CD14-positive monocyte (primary cell): ENCODE results near the gene OXSR1. TPM values are rescaled to one million over a fixed set of nuclear protein-coding genes. Genes with fewer than 3 reads are reported as not detected.

Experiments
- DNase-seq, 3 donors: peaks; one replicate each; pipeline ENCODE4 v3.0.0-alpha.2; 2011 to 2022
- H2AFZ ChIP-seq: 2 replicates; pipeline ENCODE4 v1.6.0; 2012; ENCODE audit warnings: mild to moderate bottlenecking, low read depth, low read length, inconsistent platforms; ENCODE audit not compliant: insufficient read depth, poor library complexity, severe bottlenecking
- H3K27ac ChIP-seq, 2 donors: 1 replicate in 1 of 2; 2 replicates in 1 of 2; pipeline ENCODE4 v1.5.1; 2012 to 2013; ENCODE audit warnings: low read length in 2 of 2, control low read depth in 1 of 2, inconsistent platforms in 1 of 2, low read depth in 1 of 2, mild to moderate bottlenecking in 1 of 2
- H3K27me3 ChIP-seq, 2 donors: one replicate each; pipeline versions ENCODE4 v1.6.0 to v1.6.1; 2011 to 2013; ENCODE audit warnings: low read length in 2 of 2; ENCODE audit not compliant: control insufficient read depth in 2 of 2, insufficient read depth in 2 of 2
- H3K36me3 ChIP-seq, 2 donors: replicated peaks in 1 of 2; 1 replicate in 1 of 2; 2 replicates in 1 of 2; pipeline versions ENCODE4 v1.5.1 to v1.6.1; 2012 to 2013; ENCODE audit warnings: low read length in 2 of 2, control low read depth in 1 of 2, inconsistent platforms in 1 of 2, mild to moderate bottlenecking in 1 of 2; ENCODE audit not compliant: insufficient read depth in 2 of 2, control insufficient read depth in 1 of 2
- H3K4me1 ChIP-seq, 2 donors: 1 replicate in 1 of 2; 2 replicates in 1 of 2; pipeline versions ENCODE4 v1.5.1 to v1.6.1; 2012 to 2013; ENCODE audit warnings: low read length in 2 of 2, control low read depth in 1 of 2, inconsistent platforms in 1 of 2, mild to moderate bottlenecking in 1 of 2, moderate library complexity in 1 of 2; ENCODE audit not compliant: insufficient read depth in 2 of 2, control insufficient read depth in 1 of 2
- H3K4me2 ChIP-seq: replicated peaks from 2 replicates; pipeline ENCODE3; 2012; ENCODE audit warnings: low read length, moderate library complexity, mild to moderate bottlenecking; ENCODE audit not compliant: poor library complexity, severe bottlenecking; ENCODE audit errors: extremely low read depth
- H3K4me3 ChIP-seq, 3 experiments: fragments of 200-600 bp in 1 of 3; sonication (generic) in 1 of 3; replicated peaks in 1 of 3; 1 replicate in 2 of 3; 2 replicates in 1 of 3; pipeline ENCODE4 v1.5.1; 2011 to 2013; ENCODE audit warnings: low read length in 3 of 3, mild to moderate bottlenecking in 3 of 3, control low read depth in 2 of 3, low read depth in 2 of 3, inconsistent platforms in 1 of 3, moderate library complexity in 1 of 3
- H3K79me2 ChIP-seq: 2 replicates; pipeline ENCODE4 v1.6.0; 2012; ENCODE audit warnings: mild to moderate bottlenecking, control low read depth, inconsistent platforms, low read length, moderate library complexity; ENCODE audit not compliant: insufficient read depth
- H3K9ac ChIP-seq: 2 replicates; pipeline ENCODE4 v1.6.0; 2017; ENCODE audit warnings: low read length, mild to moderate bottlenecking; ENCODE audit not compliant: insufficient read depth, poor library complexity, severe bottlenecking
- H3K9me3 ChIP-seq, 2 donors: replicated peaks in 1 of 2; 1 replicate in 1 of 2; 2 replicates in 1 of 2; pipeline versions ENCODE4 v1.5.1 to v1.6.1; 2012 to 2013; ENCODE audit warnings: low read length in 2 of 2, control low read depth in 1 of 2; ENCODE audit not compliant: control insufficient read depth in 1 of 2, insufficient read depth in 1 of 2
- H4K20me1 ChIP-seq: 2 replicates; pipeline ENCODE4 v1.6.0; 2012; ENCODE audit warnings: mild to moderate bottlenecking, low read length, control low read depth, moderate library complexity; ENCODE audit not compliant: insufficient read depth
- H3K27ac Mint-ChIP-seq, 7 donors: one replicate each; pipeline ENCODE4 v1.8.0; 2020; ENCODE audit warnings: mild to moderate bottlenecking in 7 of 7, mixed read lengths in 7 of 7, moderate library complexity in 6 of 7, inconsistent platforms in 2 of 7
- H3K27me3 Mint-ChIP-seq, 3 donors: one replicate each; pipeline ENCODE4 v1.8.0; 2021 to 2022; ENCODE audit warnings: low read depth in 3 of 3, mild to moderate bottlenecking in 3 of 3, mixed read lengths in 3 of 3, moderate library complexity in 3 of 3, inconsistent platforms in 1 of 3
- H3K36me3 Mint-ChIP-seq, 2 donors: one replicate each; pipeline ENCODE4 v1.8.0; 2020; ENCODE audit warnings: mixed read lengths in 2 of 2, inconsistent platforms in 1 of 2, mild to moderate bottlenecking in 1 of 2
- H3K4me1 Mint-ChIP-seq: one replicate; pipeline ENCODE4 v1.8.0; 2020; ENCODE audit warnings: mild to moderate bottlenecking, mixed read lengths
- H3K4me3 Mint-ChIP-seq, 2 donors: one replicate each; pipeline ENCODE4 v1.8.0; 2020; ENCODE audit warnings: mild to moderate bottlenecking in 2 of 2, mixed read lengths in 2 of 2, moderate library complexity in 1 of 2
- H3K9me3 Mint-ChIP-seq, 7 donors: one replicate each; pipeline ENCODE4 v1.8.0; 2020 to 2022; ENCODE audit warnings: mixed read lengths in 7 of 7, mild to moderate bottlenecking in 6 of 7, moderate library complexity in 6 of 7, inconsistent platforms in 2 of 7
- CTCF ChIP-seq: fragments of 200-600 bp; IDR thresholded peaks from one replicate; pipeline ENCODE4 v1.8.0; 2022; ENCODE audit warnings: antibody characterized with exemption, mild to moderate bottlenecking
- WGBS: methylation state at CpG from one replicate; pipeline ENCODE4 v1.1.5; 2013; ENCODE audit warnings: missing lambda C conversion rate; ENCODE audit not compliant: insufficient coverage; 5-methylcytosine and 5-hydroxymethylcytosine counted together
- intact Hi-C, 2 donors: fragments of 100-400 bp; cut with micrococcal nuclease; formaldehyde crosslinking; loops; one replicate each; pipeline versions ENCODE4 v1.15.0 to v1.15.1; 2023
- polyA plus RNA-seq, 3 donors: library from polyadenylated mRNA; depleted of rRNA in 1 of 3; unstranded in 2 of 3; stranded (reverse) in 1 of 3; fragments of 300-500 nt in 2 of 3; fragments of >200 nt in 1 of 3; fragmentation: Illumina TruSeq in 2 of 3; gene quantifications; 1 replicate in 2 of 3; 2 replicates in 1 of 3; pipeline ENCODE4 v1.2.3, GENCODE V29; 2012 to 2021

OXSR1 gene
- polyA plus RNA-seq, 3 donors, result 9.4 to 20.3 (median 12.3) TPM

DNA sequence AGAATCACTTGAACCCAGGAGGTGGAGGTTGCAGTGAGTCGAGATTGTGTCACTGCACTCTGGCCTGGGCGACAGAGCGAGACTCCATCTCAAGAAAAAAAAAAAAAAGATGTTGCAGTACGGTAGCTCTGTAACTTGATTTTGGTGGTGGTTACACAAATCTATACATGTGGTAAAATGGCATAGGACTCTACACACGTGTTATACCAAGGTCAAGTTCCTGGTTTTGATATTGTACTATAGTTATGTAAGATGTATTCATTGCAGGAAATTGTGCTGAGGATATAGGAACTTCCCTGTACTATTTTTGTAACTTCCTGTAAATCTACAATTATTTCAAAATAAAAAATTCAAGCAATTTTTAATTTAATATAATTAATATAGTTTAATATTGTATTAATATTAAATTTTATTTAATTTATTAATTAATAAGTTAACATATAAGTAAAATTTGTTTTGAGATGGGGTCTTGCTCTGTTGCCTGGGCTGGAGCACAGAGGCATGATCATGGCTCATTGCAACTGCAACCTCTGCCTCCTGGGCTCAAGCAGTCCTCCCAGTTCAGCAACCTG is 16.9 kb upstream of the OXSR1 start:
- Histone ChIP-seq H3K4me2 (peak overlapping the region; percentile 62), H3K4me3 (peak overlapping the region in 1 of 3 experiments; percentile 55), H3K27me3 (no peaks in the 10 kb centered on the region), H3K36me3 (no peaks in the 10 kb centered on the region), H3K4me1 (peaks cover 79 to 84% of the 10 kb centered on the region in 2 donors), H3K79me2 (no peaks in the 10 kb centered on the region), H4K20me1 (no peaks in the 10 kb centered on the region), H3K9me3 (no peaks in the 10 kb centered on the region), H3K27ac (peak overlapping the region; percentile 88 to 89), H2AFZ (no peak overlapping the region), H3K9ac (peak overlapping the region; percentile 37)
- WGBS, result 11% methylated on average over 2 of the region's 5 CpGs
- peaks cover 3 to 13% (median 6%) of the 10 kb centered on the region in 7 donors for H3K9me3 Mint-ChIP-seq
- no peak for TF ChIP-seq CTCF
- DNase-seq, result peak; percentile 80 to 93 (median 92)
- intact Hi-C loops, result loop anchor here in 1 of 2 donors (10.0 kb wide), 1 partner anchor 64 kb away; no protein-coding TSS in a partner anchor
- peaks cover 8 to 12% of the 10 kb centered on the region in 2 donors for H3K36me3 Mint-ChIP-seq
- peak overlapping the region; percentile 43 to 57 for H3K4me3 Mint-ChIP-seq
- H3K4me1 Mint-ChIP-seq, result peaks cover 74% of the 10 kb centered on the region
- H3K27me3 Mint-ChIP-seq, result peaks cover 0 to 4% (median 0%) of the 10 kb centered on the region in 3 donors
- peak overlapping the region; percentile 96 to 99 (median 99) for H3K27ac Mint-ChIP-seq

GRCh38 chr3:38149708-38150107 is 15.6 kb upstream of the OXSR1 start:
- Mint-ChIP-seq H3K9me3 (peaks cover 3 to 13% (median 6%) of the 10 kb centered on the region in 7 donors), H3K4me3 (peak overlapping the region; percentile 31 to 80), H3K36me3 (peaks cover 8 to 12% of the 10 kb centered on the region in 2 donors), H3K27ac (peak overlapping the region; percentile 94 to 99 (median 97)), H3K4me1 (peaks cover 78% of the 10 kb centered on the region), H3K27me3 (peaks cover 0 to 2% (median 0%) of the 10 kb centered on the region in 3 donors)
- Histone ChIP-seq H3K27ac (peak overlapping the region; percentile 62 to 89), H3K9me3 (no peaks in the 10 kb centered on the region), H3K27me3 (no peaks in the 10 kb centered on the region), H2AFZ (no peak overlapping the region), H3K4me1 (peaks cover 85 to 91% of the 10 kb centered on the region in 2 donors), H4K20me1 (no peaks in the 10 kb centered on the region), H3K4me2 (peak overlapping the region; percentile 62), H3K79me2 (no peaks in the 10 kb centered on the region), H3K4me3 (peak overlapping the region in 1 of 3 experiments; percentile 62), H3K36me3 (no peaks in the 10 kb centered on the region), H3K9ac (no peak overlapping the region)
- 0% methylated on average over 1 of the region's 3 CpGs for WGBS
- TF ChIP-seq CTCF, result no peak
- DNase-seq, result peak in 2 of 3 donors; percentile 47 to 78
- intact Hi-C loops, result loop anchor here in 1 of 2 donors (10.0 kb wide), 1 partner anchor 65 kb away; no protein-coding TSS in a partner anchor
